Mucosa of descending colon (tissue), 3 donors: ENCODE results near the gene CCR7. TPM values are rescaled to one million over a fixed set of nuclear protein-coding genes. Genes with fewer than 3 reads are reported as not detected.

Experiments used
- ATAC-seq: fragments of 200-7000 bp; cut with Tn5 transposase; one replicate; pipeline ENCODE4 v1.9.1; 2020; ENCODE audit warnings: mild to moderate bottlenecking, moderate library complexity
- DNase-seq, 3 donors: peaks; one replicate each; pipeline ENCODE4 v3.0.0-alpha.2; 2020
- H3K36me3 ChIP-seq: fragments of 200-600 bp; one replicate; pipeline ENCODE4 v1.8.0; 2021; ENCODE audit warnings: low read depth, mild to moderate bottlenecking
- H3K4me1 ChIP-seq: fragments of 200-600 bp; one replicate; pipeline ENCODE4 v1.8.0; 2021; ENCODE audit warnings: low read depth, mild to moderate bottlenecking
- H3K4me3 ChIP-seq: fragments of 200-600 bp; one replicate; pipeline ENCODE4 v1.8.0; 2021; ENCODE audit warnings: mild to moderate bottlenecking
- H3K9me3 ChIP-seq: fragments of 200-600 bp; one replicate; pipeline ENCODE4 v1.8.0; 2021; ENCODE audit warnings: mild to moderate bottlenecking
- intact Hi-C, 2 donors: fragments of 100-400 bp; cut with DNase I in 1 of 2; cut with micrococcal nuclease in 1 of 2; formaldehyde crosslinking; loops; one replicate each; pipeline versions ENCODE4 v1.11.0 to v1.11.1; 2022; cut with DNase I, micrococcal nuclease
- total RNA-seq, 3 donors: library from RNA; stranded (reverse); fragmentation: NEBNext Ultra II Directional in 2 of 3; extraction: Animal tissue kit (Norgen Biotek cat#: 25700) in 2 of 3; gene quantifications; one replicate each; pipeline versions ENCODE4 v1.2.1 to v1.2.4, GENCODE V29; 2021 to 2023
- TF ChIP-seq, protein P1 (sequence below): fragments of 200-600 bp; IDR thresholded peaks from one replicate; pipeline ENCODE4 v1.8.0; 2022; ENCODE audit warnings: antibody characterized with exemption, mild to moderate bottlenecking
- donor health status: DM: no; HTN: no; CAD: no; lungs with moderate emphysema.
- donor health status: DM: no; HTN: no; CAD: no.
- donor health status: DM: no; HTN: yes; CAD: no.

CCR7 gene
- total RNA-seq, 3 donors from 2014 or later = 0.44 to 3.2 (median 0.87) TPM

DNA sequence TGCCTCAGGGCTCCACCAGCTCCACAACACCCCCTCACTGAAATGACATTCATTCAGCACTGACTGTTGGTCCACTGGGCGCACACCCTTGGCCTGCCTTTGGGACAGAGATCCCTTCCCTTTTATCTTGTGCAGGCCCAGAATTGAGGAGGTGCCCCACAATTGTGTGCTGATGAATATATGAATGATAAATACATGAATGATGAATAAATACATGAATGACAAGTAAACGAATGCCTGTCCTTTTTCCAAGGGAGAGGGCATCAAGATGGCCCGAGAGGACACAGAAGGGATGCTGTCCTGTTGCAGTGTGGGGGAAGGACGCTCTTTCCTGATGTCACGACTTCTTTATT lies 5.7 kb downstream of the CCR7 start:
- no peak for DNase-seq
- ATAC-seq = no peak
- no peaks in the 10 kb centered on the region for H3K4me1 ChIP-seq
- H3K9me3 ChIP-seq = no peaks in the 10 kb centered on the region
- intact Hi-C loops = no loop called here
- no peak overlapping the region for H3K4me3 ChIP-seq
- TF ChIP-seq, protein P1, sequence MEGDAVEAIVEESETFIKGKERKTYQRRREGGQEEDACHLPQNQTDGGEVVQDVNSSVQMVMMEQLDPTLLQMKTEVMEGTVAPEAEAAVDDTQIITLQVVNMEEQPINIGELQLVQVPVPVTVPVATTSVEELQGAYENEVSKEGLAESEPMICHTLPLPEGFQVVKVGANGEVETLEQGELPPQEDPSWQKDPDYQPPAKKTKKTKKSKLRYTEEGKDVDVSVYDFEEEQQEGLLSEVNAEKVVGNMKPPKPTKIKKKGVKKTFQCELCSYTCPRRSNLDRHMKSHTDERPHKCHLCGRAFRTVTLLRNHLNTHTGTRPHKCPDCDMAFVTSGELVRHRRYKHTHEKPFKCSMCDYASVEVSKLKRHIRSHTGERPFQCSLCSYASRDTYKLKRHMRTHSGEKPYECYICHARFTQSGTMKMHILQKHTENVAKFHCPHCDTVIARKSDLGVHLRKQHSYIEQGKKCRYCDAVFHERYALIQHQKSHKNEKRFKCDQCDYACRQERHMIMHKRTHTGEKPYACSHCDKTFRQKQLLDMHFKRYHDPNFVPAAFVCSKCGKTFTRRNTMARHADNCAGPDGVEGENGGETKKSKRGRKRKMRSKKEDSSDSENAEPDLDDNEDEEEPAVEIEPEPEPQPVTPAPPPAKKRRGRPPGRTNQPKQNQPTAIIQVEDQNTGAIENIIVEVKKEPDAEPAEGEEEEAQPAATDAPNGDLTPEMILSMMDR = no peak
- no peaks in the 10 kb centered on the region for H3K36me3 ChIP-seq

DNA sequence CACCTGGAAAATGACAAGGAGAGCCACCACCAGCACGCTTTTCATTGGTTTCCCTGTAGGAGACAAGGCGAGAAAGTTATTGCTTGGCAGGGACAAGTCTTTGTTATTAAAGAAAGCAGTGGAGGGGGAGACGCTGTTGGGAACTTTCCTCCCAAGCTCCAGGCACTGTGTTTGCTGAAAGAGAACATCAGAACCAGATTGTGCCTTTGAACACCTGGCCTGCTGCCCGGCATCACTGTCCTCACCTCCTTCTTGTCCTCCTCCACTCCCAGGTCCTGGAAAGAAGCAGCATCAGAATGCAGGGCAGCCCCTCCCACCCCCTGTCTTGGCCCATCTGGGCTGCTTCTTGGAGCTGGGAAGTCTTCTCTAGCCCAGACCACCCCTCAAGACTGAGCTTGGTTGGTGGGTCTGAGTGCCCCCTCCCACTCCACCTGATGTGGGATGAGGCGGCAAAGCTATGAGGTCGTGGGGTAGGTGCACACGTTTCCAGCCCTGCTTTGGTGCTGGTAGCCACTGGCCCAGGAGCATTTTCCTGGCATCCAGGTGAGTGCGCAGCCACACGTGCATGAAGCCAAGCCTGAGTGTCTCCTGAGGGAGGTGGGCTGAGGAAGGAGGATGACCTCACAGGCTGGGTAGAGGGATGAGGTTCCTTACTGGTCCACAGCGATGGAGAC lies 6.2 kb downstream of the CCR7 start:
- Histone ChIP-seq H3K4me1 (no peaks in the 10 kb centered on the region), H3K9me3 (no peaks in the 10 kb centered on the region), H3K4me3 (no peak overlapping the region), H3K36me3 (no peaks in the 10 kb centered on the region)
- DNase-seq (no peak), ATAC-seq (no peak)
- intact Hi-C loops = no loop called here
- TF ChIP-seq, protein P1 = no peak

GRCh38 chr17:40558300-40558889 lies 6.9 kb downstream of the CCR7 start:
- no peak overlapping the region for H3K4me3 ChIP-seq
- intact Hi-C loops = no loop called here
- no peak for ATAC-seq
- no peak for DNase-seq
- no peaks in the 10 kb centered on the region for H3K9me3 ChIP-seq
- TF ChIP-seq, protein P1 = no peak
- H3K4me1 ChIP-seq = no peaks in the 10 kb centered on the region
- H3K36me3 ChIP-seq = no peaks in the 10 kb centered on the region

DNA sequence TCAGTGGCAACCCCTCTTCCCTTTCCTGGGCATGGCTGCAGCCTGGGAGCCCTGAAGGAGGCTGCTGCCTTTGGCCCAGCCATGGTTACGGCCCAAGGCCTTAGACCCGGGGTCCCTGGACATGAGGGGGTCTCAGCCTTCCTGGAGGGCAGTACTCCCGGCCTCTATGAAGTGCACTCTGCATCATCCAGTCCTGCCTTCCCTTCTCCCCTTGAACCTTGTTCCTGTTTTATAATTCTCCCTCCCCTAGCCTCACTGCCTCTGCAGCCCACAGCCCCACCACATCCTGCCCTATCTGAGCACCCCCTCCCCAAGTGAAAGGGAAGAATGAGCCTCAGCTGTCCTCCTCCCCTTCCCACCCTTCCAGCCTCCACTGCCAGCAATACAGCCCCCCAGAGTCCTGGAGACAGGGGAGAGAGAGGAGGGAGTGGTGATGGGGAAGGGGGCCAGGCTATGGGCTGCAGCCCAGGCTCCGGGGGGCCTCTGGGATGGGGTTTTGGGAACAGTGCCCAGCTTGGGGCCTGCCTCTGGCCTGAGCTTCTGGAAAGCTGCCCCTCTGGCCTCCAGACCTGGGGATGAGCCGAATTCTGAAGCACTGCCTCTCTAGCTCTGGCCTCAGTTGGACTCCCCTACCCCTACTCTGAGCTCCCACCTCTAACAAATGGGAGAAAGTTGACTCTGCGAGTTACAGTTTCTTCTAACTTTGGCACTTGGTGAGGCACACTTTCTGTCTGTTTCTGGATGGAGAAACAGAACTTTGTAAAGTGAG lies 7.6 kb downstream of the CCR7 start:
- intact Hi-C loops = no loop called here
- DNase-seq (no peak), ATAC-seq (no peak)
- no peaks in the 10 kb centered on the region for H3K9me3 ChIP-seq
- TF ChIP-seq, protein P1 = no peak
- H3K4me3 ChIP-seq = no peak overlapping the region
- H3K4me1 ChIP-seq = no peaks in the 10 kb centered on the region
- no peaks in the 10 kb centered on the region for H3K36me3 ChIP-seq

GRCh38 chr17:40556884-40557414 lies 8.3 kb downstream of the CCR7 start:
- no peaks in the 10 kb centered on the region for H3K9me3 ChIP-seq
- no peak for DNase-seq
- no peak overlapping the region for H3K4me3 ChIP-seq
- intact Hi-C loops = no loop called here
- H3K4me1 ChIP-seq = no peaks in the 10 kb centered on the region
- no peak for ATAC-seq
- no peaks in the 10 kb centered on the region for H3K36me3 ChIP-seq
- TF ChIP-seq, protein P1 = no peak
